DOHH2 (cell line): ENCODE data around the gene KATNAL2.

Source experiments
- H3F3A ChIP-seq: fragments of 200-600 bp; sonication (generic), shearing (Covaris generic); 2 replicates; pipeline ENCODE4 v1.6.0; 2016; ENCODE audit warnings: antibody characterized with exemption, mild to moderate bottlenecking; ENCODE audit not compliant: control insufficient read depth, insufficient read depth
- H3K27ac ChIP-seq: fragments of 200-600 bp; sonication (generic); 2 replicates; pipeline ENCODE4 v1.5.1; 2014; ENCODE audit warnings: low read depth, mild to moderate bottlenecking, low read length, moderate library complexity
- H3K27me3 ChIP-seq: fragments of 200-600 bp; sonication (generic); 2 replicates; pipeline ENCODE4 v1.6.1; 2014; ENCODE audit warnings: mild to moderate bottlenecking, low read length, mixed read lengths; ENCODE audit not compliant: control insufficient read depth
- H3K36me3 ChIP-seq: fragments of 200-600 bp; sonication (generic); 2 replicates; pipeline ENCODE4 v1.6.1; 2014; ENCODE audit warnings: mild to moderate bottlenecking, low read length, moderate library complexity, mixed read lengths; ENCODE audit not compliant: control insufficient read depth
- H3K4me1 ChIP-seq: fragments of 200-600 bp; sonication (generic); 2 replicates; pipeline ENCODE4 v1.6.1; 2014; ENCODE audit warnings: mild to moderate bottlenecking, low read length, mixed read lengths; ENCODE audit not compliant: control insufficient read depth
- H3K4me2 ChIP-seq: fragments of 200-600 bp; sonication (generic); 2 replicates; pipeline ENCODE4 v1.6.0; 2014; ENCODE audit warnings: mild to moderate bottlenecking, low read length, moderate library complexity
- H3K4me3 ChIP-seq: fragments of 200-600 bp; sonication (generic); 2 replicates; pipeline ENCODE4 v1.5.1; 2014; ENCODE audit warnings: mild to moderate bottlenecking, low read length, mixed read lengths
- H3K79me2 ChIP-seq: fragments of 200-600 bp; sonication (generic); 2 replicates; pipeline ENCODE4 v1.6.1; 2014; ENCODE audit warnings: mild to moderate bottlenecking, low read length, mixed read lengths; ENCODE audit not compliant: control insufficient read depth
- H3K9me2 ChIP-seq: fragments of 200-600 bp; sonication (generic); replicated peaks from 2 replicates; pipeline ENCODE4 v1.6.1; 2014; ENCODE audit warnings: mild to moderate bottlenecking, low read length, mixed read lengths; ENCODE audit not compliant: control insufficient read depth
- H3K9me3 ChIP-seq: fragments of 200-600 bp; sonication (generic); 2 replicates; pipeline ENCODE4 v1.6.1; 2014; ENCODE audit warnings: antibody characterized with exemption, low read length, mixed read lengths; ENCODE audit not compliant: control insufficient read depth, insufficient read depth
- H4K20me1 ChIP-seq: fragments of 200-600 bp; sonication (generic); 2 replicates; pipeline ENCODE4 v1.6.0; 2014; ENCODE audit warnings: low read depth, mild to moderate bottlenecking, antibody characterized with exemption, low read length, moderate library complexity; ENCODE audit not compliant: control insufficient read depth, insufficient read depth
- CTCF ChIP-seq: fragments of 200-600 bp; sonication (generic); IDR thresholded peaks from one replicate; pipeline ENCODE4 v1.5.1; 2014; ENCODE audit warnings: antibody characterized with exemption, mild to moderate bottlenecking, low read depth, low read length; ENCODE audit not compliant: poor library complexity, severe bottlenecking
- EZH2phosphoT487 ChIP-seq: fragments of 200-600 bp; sonication (generic); IDR thresholded peaks from 2 replicates; pipeline ENCODE4 v1.6.1; 2017; ENCODE audit warnings: borderline replicate concordance, mild to moderate bottlenecking, antibody characterized with exemption, low read length, moderate library complexity, mixed read lengths

KATNAL2 gene

DNA sequence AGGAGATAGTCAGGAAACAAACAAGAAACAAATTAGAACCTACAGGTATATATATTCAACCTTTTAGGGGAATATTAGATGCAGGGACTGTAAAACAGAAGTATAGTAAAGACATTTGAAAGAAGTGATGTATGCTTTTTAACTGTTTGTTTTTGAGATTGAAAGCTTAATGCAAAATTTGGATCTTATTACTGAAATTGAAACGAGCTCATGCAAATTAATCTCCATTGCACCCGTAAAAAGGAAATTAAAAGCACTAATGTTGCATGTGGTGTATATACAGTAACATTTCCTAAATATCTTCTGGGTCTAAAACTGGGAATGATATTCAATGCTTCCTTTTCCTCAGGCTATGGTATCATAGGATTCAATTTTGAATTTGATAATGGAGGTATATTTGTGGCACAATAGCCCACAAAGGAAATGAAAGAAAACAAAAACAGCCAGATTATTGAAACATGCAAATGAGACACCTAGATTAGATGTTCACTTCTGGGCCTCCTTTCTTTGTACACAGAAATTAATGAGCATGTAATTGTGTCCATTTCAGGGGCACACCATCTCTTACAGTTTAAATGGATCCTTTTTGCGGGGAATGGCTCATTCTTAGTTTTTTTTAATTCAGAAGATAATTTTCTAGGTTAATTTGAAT lies 119.7 kb downstream of the KATNAL2 start:
- TF ChIP-seq CTCF (no peak), EZH2phosphoT487 (no peak)

GRCh38 chr18:47040982-47041381 lies 123.6 kb downstream of the KATNAL2 start:
- H3K4me3 ChIP-seq: no peak overlapping the region
- H3K4me2 ChIP-seq: no peak overlapping the region
- no peaks in the 10 kb centered on the region for H3F3A ChIP-seq
- H3K27me3 ChIP-seq: no peaks in the 10 kb centered on the region
- no peaks in the 10 kb centered on the region for H3K9me2 ChIP-seq
- H3K4me1 ChIP-seq: peaks cover 18% of the 10 kb centered on the region
- no peaks in the 10 kb centered on the region for H3K79me2 ChIP-seq
- H3K9me3 ChIP-seq: no peaks in the 10 kb centered on the region
- no peaks in the 10 kb centered on the region for H4K20me1 ChIP-seq
- no peaks in the 10 kb centered on the region for H3K36me3 ChIP-seq
- TF ChIP-seq CTCF (no peak), EZH2phosphoT487 (no peak)
- H3K27ac ChIP-seq: no peak overlapping the region

More for the DNA sequence above, 119.7 kb downstream of the KATNAL2 start:
- no peak overlapping the region for H3K27ac ChIP-seq
- no peaks in the 10 kb centered on the region for H3K9me3 ChIP-seq
- H3K9me2 ChIP-seq: no peaks in the 10 kb centered on the region
- H3K79me2 ChIP-seq: no peaks in the 10 kb centered on the region
- H3K36me3 ChIP-seq: no peaks in the 10 kb centered on the region
- H3F3A ChIP-seq: no peaks in the 10 kb centered on the region
- H3K4me2 ChIP-seq: peak overlapping the region; percentile 23
- H3K4me1 ChIP-seq: peaks cover 20% of the 10 kb centered on the region
- no peaks in the 10 kb centered on the region for H4K20me1 ChIP-seq
- peak overlapping the region; percentile 4 for H3K4me3 ChIP-seq
- no peaks in the 10 kb centered on the region for H3K27me3 ChIP-seq

GRCh38 chr18:47050468-47050867 lies 133.1 kb downstream of the KATNAL2 start:
- Histone ChIP-seq H3K27ac (no peak overlapping the region), H3K79me2 (no peaks in the 10 kb centered on the region), H3K4me2 (no peak overlapping the region), H3K4me1 (no peaks in the 10 kb centered on the region), H3K9me2 (no peaks in the 10 kb centered on the region), H4K20me1 (no peaks in the 10 kb centered on the region), H3K27me3 (no peaks in the 10 kb centered on the region), H3F3A (no peaks in the 10 kb centered on the region), H3K36me3 (no peaks in the 10 kb centered on the region), H3K4me3 (no peak overlapping the region), H3K9me3 (no peaks in the 10 kb centered on the region)
- TF ChIP-seq EZH2phosphoT487: no peak
- TF ChIP-seq CTCF: peak; percentile 54
